ENCODE data around the gene TTC7B.

TTC7B gene

GRCh38 chr14:90489916-90490719, 326.1 kb downstream of the TTC7B start:
- DNase-seq (ENCODE audit: low read depth in 2 of 2), result no peak

DNA sequence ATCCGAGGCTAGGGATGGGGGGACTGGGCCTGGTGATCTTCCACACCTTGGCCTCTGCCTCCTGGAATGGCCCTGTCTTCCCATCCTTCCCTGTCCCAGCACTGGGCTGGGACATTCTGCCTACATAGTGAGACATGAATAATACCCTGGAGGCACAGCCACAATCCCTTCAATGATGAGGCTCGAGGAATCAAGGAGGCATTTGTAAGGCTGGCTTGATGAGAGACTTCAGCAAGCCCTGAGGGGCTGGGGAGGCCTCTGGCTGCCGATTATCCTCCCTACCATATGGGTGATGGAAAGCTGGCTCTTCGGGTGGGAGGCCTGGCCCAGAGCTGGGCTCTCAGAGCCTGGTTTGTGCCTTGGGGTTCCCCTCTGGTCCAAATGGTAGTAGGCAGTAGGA, 326.9 kb downstream of the TTC7B start:
- DNase-seq (ENCODE audit: low read depth in 2 of 2), result no peak

- no peak for DNase-seq (ENCODE audit: low read depth in 2 of 2)
Measured at GRCh38 chr14:90488256-90488655, 328.0 kb downstream of the TTC7B start.

DNA sequence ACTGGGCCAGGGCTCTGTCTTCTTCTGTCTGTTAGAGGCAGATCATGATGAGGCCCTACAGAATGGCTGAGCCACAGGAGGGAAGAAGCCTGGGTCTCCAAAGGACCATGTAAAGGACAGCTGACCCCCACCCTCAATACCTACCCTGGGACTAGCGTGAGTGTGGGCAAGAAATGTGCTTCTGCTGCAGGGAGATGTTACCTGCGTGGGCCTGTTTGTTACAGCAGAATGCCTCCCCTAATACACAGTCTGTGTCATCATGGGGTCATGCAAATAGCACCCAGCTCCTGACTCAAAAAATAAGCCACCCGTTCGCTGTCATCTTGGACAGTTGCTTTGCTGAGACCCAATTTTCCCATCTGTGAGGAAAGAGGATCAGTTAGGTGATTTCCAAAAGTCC, 328.8 kb downstream of the TTC7B start:
- DNase-seq (ENCODE audit: low read depth in 2 of 2), result no peak

GRCh38 chr14:90487031-90487430, 329.2 kb downstream of the TTC7B start:
- DNase-seq (ENCODE audit: low read depth in 2 of 2), result no peak

- no peak for DNase-seq (ENCODE audit: low read depth in 2 of 2)
Measured at GRCh38 chr14:90484291-90484690, 331.9 kb downstream of the TTC7B start.

GRCh38 chr14:90483571-90483974, 332.7 kb downstream of the TTC7B start:
- DNase-seq (ENCODE audit: low read depth in 2 of 2), result peak in 1 of 2 donors; percentile 7

DNA sequence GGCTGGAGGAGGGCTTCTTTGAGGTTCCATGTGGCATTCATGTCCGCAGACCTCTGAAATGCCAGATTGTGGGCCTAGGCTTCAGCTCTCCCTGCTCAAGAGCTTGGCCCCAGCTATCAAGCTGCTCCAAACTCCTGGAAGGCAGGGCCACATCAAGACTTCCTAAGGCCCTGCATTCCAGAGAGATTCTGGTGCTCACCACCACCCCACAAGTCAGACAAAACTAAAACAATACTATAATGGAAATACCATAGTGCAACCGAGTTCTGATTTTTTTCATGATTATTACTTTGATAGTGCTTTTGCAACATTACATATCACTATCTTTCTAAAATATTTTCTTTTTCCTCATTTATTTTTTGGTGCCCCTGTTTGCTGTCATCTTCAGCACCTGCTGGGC, 333.1 kb downstream of the TTC7B start:
- DNase-seq (ENCODE audit: low read depth in 2 of 2), result no peak

DNA sequence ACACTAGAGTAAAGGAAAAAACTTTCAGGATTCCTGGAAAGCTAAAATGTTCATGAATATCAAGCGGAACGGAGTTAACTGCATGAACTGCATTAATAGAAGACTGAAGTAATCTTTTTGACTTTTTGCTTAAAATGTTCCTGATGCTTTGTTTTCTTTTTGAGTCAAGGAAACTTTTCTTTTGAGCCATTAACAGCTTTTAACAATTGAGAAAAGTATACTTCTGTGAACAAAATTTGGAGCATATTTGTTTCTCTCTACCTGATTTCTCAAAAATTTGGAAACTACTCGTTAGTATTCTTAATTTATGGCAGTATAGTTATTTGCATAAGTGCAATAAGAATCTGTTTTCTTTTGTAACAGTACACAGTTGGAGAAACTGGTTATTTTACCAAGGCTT, 340.9 kb downstream of the TTC7B start:
- no peak for DNase-seq (ENCODE audit: low read depth in 2 of 2)
